A673 (cell line): ENCODE results near the gene OPN3. TPM values are rescaled to one million over a fixed set of nuclear protein-coding genes. Genes with fewer than 3 reads are reported as not detected.

Experiments
- BruUV-seq: library from RNA; stranded (reverse); fragments of 400-500 nt; replicated peaks from 2 replicates; lab custom pipeline; 2021; lab: Mats Ljungman, UMichigan
- CTCF ChIA-PET: fragments of 300-600 bp; sonication (Branson Sonifier 250); formaldehyde crosslinking; loops from one replicate; lab custom pipeline; 2022; ENCODE audit warnings: antibody characterized with exemption; lab: Charles Lee
- POLR2A ChIA-PET: fragments of 300-600 bp; sonication (Branson Sonifier 250); formaldehyde crosslinking; loops from one replicate; lab custom pipeline; 2022; ENCODE audit warnings: antibody characterized with exemption; ENCODE audit not compliant: low non-redundant PET; lab: Charles Lee
- DNase-seq: peaks from one replicate; pipeline ENCODE4 v3.0.0-alpha.2; 2015; ENCODE audit warnings: low spot score
- H3K27ac ChIP-seq: fragments of 200-600 bp; sonication (generic); 2 replicates; pipeline ENCODE4 v1.5.1; 2016; ENCODE audit warnings: mixed run types, low read depth, mild to moderate bottlenecking, mixed read lengths, antibody characterized with exemption, low read length; ENCODE audit not compliant: poor library complexity, severe bottlenecking
- H3K27me3 ChIP-seq: fragments of 200-600 bp; sonication (generic); replicated peaks from 2 replicates; pipeline ENCODE4 v1.6.1; 2017; ENCODE audit warnings: mixed run types, low read depth, mild to moderate bottlenecking, mixed read lengths, antibody characterized with exemption, low read length; ENCODE audit not compliant: insufficient read depth, poor library complexity
- H3K36me3 ChIP-seq: fragments of 200-600 bp; sonication (generic); 2 replicates; pipeline ENCODE4 v1.6.1; 2016; ENCODE audit warnings: mixed run types, mild to moderate bottlenecking, mixed read lengths, antibody characterized with exemption, low read length; ENCODE audit not compliant: insufficient read depth, poor library complexity, severe bottlenecking
- H3K4me1 ChIP-seq: fragments of 200-600 bp; sonication (generic); 2 replicates; pipeline ENCODE4 v1.6.1; 2017; ENCODE audit warnings: mixed run types, mild to moderate bottlenecking, mixed read lengths, antibody characterized with exemption, low read length; ENCODE audit not compliant: insufficient read depth, poor library complexity, severe bottlenecking
- H3K4me3 ChIP-seq: fragments of 200-600 bp; sonication (generic); 2 replicates; pipeline ENCODE4 v1.5.1; 2016; ENCODE audit warnings: low read depth, mixed run types, mild to moderate bottlenecking, mixed read lengths, low read length; ENCODE audit not compliant: poor library complexity, severe bottlenecking
- H3K9me3 ChIP-seq: fragments of 200-600 bp; sonication (generic); 2 replicates; pipeline ENCODE4 v1.6.1; 2016; ENCODE audit warnings: mixed run types, low read depth, mild to moderate bottlenecking, mixed read lengths, antibody characterized with exemption, low read length; ENCODE audit not compliant: poor library complexity, severe bottlenecking
- CTCF ChIP-seq: fragments of 300-800, 200-600 bp; sonication (generic); conservative IDR thresholded peaks from 2 replicates; pipeline ENCODE4 v1.5.1; 2017; ENCODE audit warnings: low read depth, mild to moderate bottlenecking, antibody characterized with exemption, low read length, moderate library complexity, mixed read lengths
- EZH2 ChIP-seq: fragments of 200-600 bp; sonication (generic); IDR thresholded peaks from 2 replicates; pipeline ENCODE4 v1.6.1; 2017; ENCODE audit warnings: borderline replicate concordance, low read depth, mild to moderate bottlenecking, mixed read lengths, antibody characterized with exemption, low read length; ENCODE audit not compliant: poor library complexity, severe bottlenecking
- intact Hi-C: fragments of 100-400 bp; cut with micrococcal nuclease; formaldehyde crosslinking; loops from one replicate; pipeline ENCODE4 v1.10.0; 2022; ENCODE audit not compliant: unreplicated experiment
- total RNA-seq: library from RNA; stranded (reverse); gene quantifications from 2 replicates; pipeline ENCODE4 v1.2.3, GENCODE V29; 2021

OPN3 gene
- total RNA-seq, 1 experiment from 2014 or later, result 12.6 TPM

DNA sequence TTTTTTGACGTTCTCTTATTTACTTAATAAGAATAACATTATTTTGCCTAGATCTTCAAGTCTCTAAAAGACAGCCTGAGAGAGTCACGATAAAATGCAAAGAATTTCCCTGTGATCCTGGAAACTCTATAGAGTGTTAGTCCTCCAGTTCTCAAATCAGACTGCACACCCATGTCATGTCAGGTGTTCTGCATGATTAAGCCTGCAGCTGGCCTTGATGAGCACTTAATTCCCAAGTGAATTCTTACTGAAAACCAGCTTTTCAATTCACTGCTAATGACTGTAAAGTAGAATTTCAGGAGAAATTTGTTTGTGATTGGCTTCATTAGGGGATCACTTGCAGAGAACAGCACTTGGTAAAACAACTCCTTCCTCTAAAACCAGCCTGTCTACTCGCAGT lies 41.9 kb downstream of the OPN3 start:
- no TSS peak for BruUV-seq
- CTCF ChIA-PET, result no interaction called here
- intact Hi-C loops, result no loop called here
- Histone ChIP-seq H3K9me3 (no peaks in the 10 kb centered on the region), H3K27me3 (no peaks in the 10 kb centered on the region), H3K4me3 (no peak overlapping the region), H3K27ac (no peak overlapping the region), H3K36me3 (peaks cover 12% of the 10 kb centered on the region), H3K4me1 (no peaks in the 10 kb centered on the region)
- no peak for TF ChIP-seq EZH2
- TF ChIP-seq CTCF, result no peak
- POLR2A ChIA-PET, result no interaction called here
- DNase-seq, result no peak

DNA sequence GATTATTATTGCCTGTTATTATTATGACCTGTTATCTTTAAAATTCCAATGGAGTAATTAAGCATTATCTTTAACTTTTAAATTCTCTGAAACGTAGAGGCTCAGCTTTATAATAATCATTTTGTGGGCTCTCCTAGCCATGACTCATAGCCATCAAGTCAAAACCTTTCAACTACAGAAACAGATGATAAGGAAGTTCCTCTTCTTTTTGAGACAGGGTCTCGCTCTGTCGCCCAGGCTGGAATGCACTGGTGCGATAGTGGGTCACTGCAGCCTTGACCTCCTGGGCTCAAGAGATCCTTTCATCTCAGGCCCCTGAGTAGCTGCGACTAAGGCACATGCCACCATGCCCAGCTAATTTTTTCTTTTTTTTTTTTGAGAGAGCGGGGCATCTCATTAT lies 43.5 kb downstream of the OPN3 start:
- no TSS peak for BruUV-seq
- Histone ChIP-seq H3K36me3 (peaks cover 15% of the 10 kb centered on the region), H3K4me1 (peaks cover 4% of the 10 kb centered on the region), H3K9me3 (no peaks in the 10 kb centered on the region), H3K27me3 (no peaks in the 10 kb centered on the region), H3K27ac (no peak overlapping the region), H3K4me3 (no peak overlapping the region)
- ChIA-PET POLR2A (no interaction called here), CTCF (no interaction called here)
- intact Hi-C loops, result no loop called here
- TF ChIP-seq CTCF (no peak), EZH2 (no peak)
- no peak for DNase-seq

- no peak overlapping the region for H3K4me3 ChIP-seq
- intact Hi-C loops, result no loop called here
- no peaks in the 10 kb centered on the region for H3K27me3 ChIP-seq
- no peaks in the 10 kb centered on the region for H3K9me3 ChIP-seq
- TF ChIP-seq CTCF (no peak), EZH2 (no peak)
- ChIA-PET CTCF (no interaction called here), POLR2A (no interaction called here)
- H3K27ac ChIP-seq, result no peak overlapping the region
- DNase-seq, result no peak
- H3K36me3 ChIP-seq, result peaks cover 18% of the 10 kb centered on the region
- H3K4me1 ChIP-seq, result peaks cover 4% of the 10 kb centered on the region
- BruUV-seq, result no TSS peak
Measured at GRCh38 chr1:241593186-241593585, 47.0 kb downstream of the OPN3 start.
